Parathyroid adenoma (tissue), 2 donors: ENCODE data around the gene PRSS37.

ENCODE experiments used
- H2AFZ ChIP-seq: fragments of 300-600 bp; sonication (generic); one replicate; pipeline ENCODE4 v1.7.0; 2017; ENCODE audit warnings: antibody characterized with exemption, mild to moderate bottlenecking
- H3K27ac ChIP-seq: fragments of 300-600 bp; sonication (generic); one replicate; pipeline ENCODE4 v1.7.0; 2017
- H3K27me3 ChIP-seq: fragments of 300-600 bp; sonication (generic); one replicate; pipeline ENCODE4 v1.7.0; 2017; ENCODE audit warnings: low read length; ENCODE audit not compliant: control insufficient read depth, insufficient read depth
- H3K36me3 ChIP-seq: fragments of 300-600 bp; sonication (generic); one replicate; pipeline ENCODE4 v1.7.0; 2017; ENCODE audit warnings: low read length; ENCODE audit not compliant: control insufficient read depth, insufficient read depth
- H3K4me1 ChIP-seq: fragments of 300-600 bp; sonication (generic); one replicate; pipeline ENCODE4 v1.7.0; 2017; ENCODE audit warnings: control low read depth
- H3K4me2 ChIP-seq: fragments of 300-600 bp; sonication (generic); one replicate; pipeline ENCODE4 v1.7.0; 2017; ENCODE audit warnings: low read length
- H3K4me3 ChIP-seq: fragments of 300-600 bp; sonication (generic); one replicate; pipeline ENCODE4 v1.7.0; 2017; ENCODE audit warnings: low read depth, low read length
- H3K79me2 ChIP-seq: fragments of 300-600 bp; sonication (generic); one replicate; pipeline ENCODE4 v1.7.0; 2017; ENCODE audit warnings: control low read depth
- H3K9ac ChIP-seq: fragments of 300-600 bp; sonication (generic); one replicate; pipeline ENCODE4 v1.7.0; 2017; ENCODE audit warnings: mild to moderate bottlenecking
- H3K9me3 ChIP-seq: fragments of 300-600 bp; sonication (generic); one replicate; pipeline ENCODE4 v1.7.0; 2017; ENCODE audit warnings: low read length; ENCODE audit not compliant: control insufficient read depth
- CTCF ChIP-seq: fragments of 300-600 bp; sonication (generic); IDR thresholded peaks from one replicate; pipeline ENCODE4 v1.7.0; 2017; ENCODE audit warnings: antibody characterized with exemption, mild to moderate bottlenecking
- donor health status: primary hyperparathyroidism.

PRSS37 gene

GRCh38 chr7:141876371-141876770, 35.1 kb upstream of the PRSS37 start:
- Histone ChIP-seq H3K4me1 (no peaks in the 10 kb centered on the region), H3K79me2 (no peaks in the 10 kb centered on the region), H3K36me3 (no peaks in the 10 kb centered on the region), H3K9me3 (no peaks in the 10 kb centered on the region), H3K9ac (no peak overlapping the region), H2AFZ (no peak overlapping the region), H3K27ac (no peak overlapping the region), H3K4me3 (no peak overlapping the region), H3K27me3 (no peaks in the 10 kb centered on the region), H3K4me2 (no peak overlapping the region)
- no peak for TF ChIP-seq CTCF

GRCh38 chr7:141875453-141875852, 34.2 kb upstream of the PRSS37 start:
- Histone ChIP-seq H3K27me3 (no peaks in the 10 kb centered on the region), H3K9me3 (no peaks in the 10 kb centered on the region), H3K9ac (no peak overlapping the region), H2AFZ (no peak overlapping the region), H3K79me2 (no peaks in the 10 kb centered on the region), H3K27ac (no peak overlapping the region), H3K36me3 (no peaks in the 10 kb centered on the region), H3K4me3 (no peak overlapping the region), H3K4me2 (no peak overlapping the region), H3K4me1 (no peaks in the 10 kb centered on the region)
- no peak for TF ChIP-seq CTCF

- Histone ChIP-seq H3K4me3 (no peak overlapping the region), H3K4me2 (no peak overlapping the region), H3K4me1 (no peaks in the 10 kb centered on the region), H3K79me2 (no peaks in the 10 kb centered on the region), H3K9me3 (no peaks in the 10 kb centered on the region), H2AFZ (no peak overlapping the region), H3K27ac (no peak overlapping the region), H3K36me3 (no peaks in the 10 kb centered on the region), H3K9ac (no peak overlapping the region), H3K27me3 (no peaks in the 10 kb centered on the region)
- TF ChIP-seq CTCF, result no peak
These were observed 33.5 kb upstream of the PRSS37 start for GRCh38 chr7:141874787-141875186.

GRCh38 chr7:141872931-141873330, 31.6 kb upstream of the PRSS37 start:
- TF ChIP-seq CTCF, result no peak
- no peaks in the 10 kb centered on the region for H3K79me2 ChIP-seq
- no peak overlapping the region for H3K9ac ChIP-seq
- no peaks in the 10 kb centered on the region for H3K9me3 ChIP-seq
- no peak overlapping the region for H3K4me3 ChIP-seq
- H3K4me2 ChIP-seq, result no peak overlapping the region
- H3K4me1 ChIP-seq, result no peaks in the 10 kb centered on the region
- no peaks in the 10 kb centered on the region for H3K36me3 ChIP-seq
- no peak overlapping the region for H2AFZ ChIP-seq
- no peaks in the 10 kb centered on the region for H3K27me3 ChIP-seq
- no peak overlapping the region for H3K27ac ChIP-seq

GRCh38 chr7:141866974-141867373, 25.7 kb upstream of the PRSS37 start:
- H3K4me1 ChIP-seq, result no peaks in the 10 kb centered on the region
- no peaks in the 10 kb centered on the region for H3K36me3 ChIP-seq
- H3K4me3 ChIP-seq, result no peak overlapping the region
- no peaks in the 10 kb centered on the region for H3K9me3 ChIP-seq
- no peak overlapping the region for H3K4me2 ChIP-seq
- H3K79me2 ChIP-seq, result no peaks in the 10 kb centered on the region
- no peak for TF ChIP-seq CTCF
- H2AFZ ChIP-seq, result no peak overlapping the region
- H3K27me3 ChIP-seq, result no peaks in the 10 kb centered on the region
- H3K9ac ChIP-seq, result no peak overlapping the region
- H3K27ac ChIP-seq, result no peak overlapping the region
